SK-N-SH treated with all-trans-retinoic acid at 6 μM for 48 hours (cell line): Measurements from ENCODE around the gene SNX18.

Source experiments
- ATAC-seq: fragments of 200-7000 bp; cut with Tn5 transposase; 3 replicates; pipeline ENCODE4 v1.9.1; 2020; ENCODE audit warnings: mild to moderate bottlenecking, moderate library complexity
- ARNTL ChIP-seq: fragments of 450-650 bp; formaldehyde crosslinking; IDR thresholded peaks from 2 replicates; pipeline ENCODE4 v1.5.0; 2020; ENCODE audit warnings: low read depth, mild to moderate bottlenecking, moderate library complexity, borderline replicate concordance
- CREB5 ChIP-seq: fragments of 250-450 bp; sonication (Bioruptor Pico); IDR thresholded peaks from 2 replicates; pipeline ENCODE4 v1.5.1; 2020; ENCODE audit warnings: low read depth, mild to moderate bottlenecking, moderate library complexity
- CSDC2 ChIP-seq: fragments of 250-450 bp; sonication (Bioruptor Pico); IDR thresholded peaks from 2 replicates; pipeline ENCODE4 v1.5.0; 2020; ENCODE audit warnings: mild to moderate bottlenecking, moderate library complexity
- CSRNP3 ChIP-seq: fragments of 250-450 bp; sonication (Bioruptor Pico); IDR thresholded peaks from 2 replicates; pipeline ENCODE4 v1.5.1; 2021; ENCODE audit warnings: mild to moderate bottlenecking, moderate library complexity
- ESRRG ChIP-seq: fragments of 250-450 bp; sonication (Bioruptor Pico); IDR thresholded peaks from 2 replicates; pipeline ENCODE4 v1.6.1; 2021; ENCODE audit warnings: mild to moderate bottlenecking
- GLIS3 ChIP-seq: fragments of 250-450 bp; sonication (Bioruptor Pico); IDR thresholded peaks from 2 replicates; pipeline ENCODE4 v1.5.0; 2020; ENCODE audit warnings: mild to moderate bottlenecking, moderate library complexity
- ISL1 ChIP-seq: fragments of 250-450 bp; sonication (Bioruptor Pico); IDR thresholded peaks from 2 replicates; pipeline ENCODE4 v2.1.2; 2022; ENCODE audit warnings: mild to moderate bottlenecking, moderate library complexity
- OSR1 ChIP-seq: fragments of 250-450 bp; sonication (Bioruptor Pico); IDR thresholded peaks from 2 replicates; pipeline ENCODE4 v1.8.0; 2022; ENCODE audit warnings: moderate library complexity, mild to moderate bottlenecking, inconsistent platforms
- PATZ1 ChIP-seq: fragments of 250-450 bp; sonication (Bioruptor Pico); IDR thresholded peaks from 2 replicates; pipeline ENCODE4 v1.8.0; 2020; ENCODE audit warnings: mild to moderate bottlenecking, moderate library complexity, borderline replicate concordance
- POU6F1 ChIP-seq: fragments of 250-450 bp; sonication (Bioruptor Pico); IDR thresholded peaks from 2 replicates; pipeline ENCODE4 v1.8.0; 2021; ENCODE audit warnings: low read depth, mild to moderate bottlenecking, moderate library complexity, borderline replicate concordance
- PPARA ChIP-seq: fragments of 250-450 bp; sonication (Bioruptor Pico); IDR thresholded peaks from 2 replicates; pipeline ENCODE4 v1.5.0; 2020; ENCODE audit warnings: mild to moderate bottlenecking, borderline replicate concordance
- RARB ChIP-seq: fragments of 250-450 bp; sonication (Bioruptor Pico); IDR thresholded peaks from 2 replicates; pipeline ENCODE4 v1.8.0; 2021; ENCODE audit warnings: mild to moderate bottlenecking, moderate library complexity
- SNAI2 ChIP-seq: fragments of 250-450 bp; sonication (Bioruptor Pico); IDR thresholded peaks from 2 replicates; pipeline ENCODE4 v1.5.0; 2020; ENCODE audit warnings: mild to moderate bottlenecking, moderate library complexity
- TCF4 ChIP-seq: fragments of 250-450 bp; sonication (Bioruptor Pico); IDR thresholded peaks from 2 replicates; pipeline ENCODE4 v1.8.0; 2021; ENCODE audit warnings: mild to moderate bottlenecking, moderate library complexity, borderline replicate concordance
- TOX ChIP-seq: fragments of 250-450 bp; sonication (Bioruptor Pico); IDR thresholded peaks from 2 replicates; pipeline ENCODE4 v1.8.0; 2021; ENCODE audit warnings: mild to moderate bottlenecking, moderate library complexity, borderline replicate concordance
- TSHZ2 ChIP-seq: fragments of 250-450 bp; sonication (Bioruptor Pico); IDR thresholded peaks from 2 replicates; pipeline ENCODE4 v1.5.0; 2020; ENCODE audit warnings: mild to moderate bottlenecking, moderate library complexity
- ZFP3 ChIP-seq: fragments of 250-450 bp; sonication (Bioruptor Pico); IDR thresholded peaks from 2 replicates; pipeline ENCODE4 v1.5.0; 2020; ENCODE audit warnings: mild to moderate bottlenecking, moderate library complexity
- ZFP30 ChIP-seq: fragments of 450-650 bp; formaldehyde crosslinking; IDR thresholded peaks from 2 replicates; pipeline ENCODE4 v1.5.0; 2022; ENCODE audit warnings: mild to moderate bottlenecking, moderate library complexity
- ZNF565 ChIP-seq: fragments of 450-650 bp; formaldehyde crosslinking; conservative IDR thresholded peaks from 2 replicates; pipeline ENCODE4 v1.5.0; 2020; ENCODE audit warnings: low read depth, mild to moderate bottlenecking, moderate library complexity
- ZNF70 ChIP-seq: fragments of 450-650 bp; formaldehyde crosslinking; IDR thresholded peaks from 2 replicates; pipeline ENCODE4 v1.5.0; 2020; ENCODE audit warnings: mild to moderate bottlenecking, moderate library complexity
- ZNF8 ChIP-seq: fragments of 450-650 bp; formaldehyde crosslinking; IDR thresholded peaks from 2 replicates; pipeline ENCODE4 v1.5.0; 2020; ENCODE audit warnings: mild to moderate bottlenecking, moderate library complexity

SNX18 gene

GRCh38 chr5:54561651-54562050 lies 44.1 kb downstream of the SNX18 start (continued):
- no peak for TF ChIP-seq POU6F1
- TF ChIP-seq ZNF70 (CRISPR knock-in tag), result no peak
- TF ChIP-seq ARNTL, result no peak
- no peak for TF ChIP-seq CSDC2 (CRISPR knock-in tag)
- no peak for TF ChIP-seq ESRRG (CRISPR knock-in tag)
- TF ChIP-seq, all 23 proteins: peak for 0

GRCh38 chr5:54563083-54563761 lies 45.7 kb downstream of the SNX18 start:
- ATAC-seq, result no peak
- TF ChIP-seq PPARA (no peak), CREB5 (no peak), ESRRG (CRISPR knock-in tag) (no peak), ISL1 (CRISPR knock-in tag) (no peak), ZFP3 (CRISPR knock-in tag) (no peak), CSRNP3 (no peak), TSHZ2 (CRISPR knock-in tag) (no peak), ZNF565 (CRISPR knock-in tag) (no peak), ZNF8 (no peak), GLIS3 (no peak), OSR1 (no peak), POU6F1 (no peak), PATZ1 (CRISPR knock-in tag) (no peak), ZNF70 (CRISPR knock-in tag) (no peak), TCF4 (CRISPR knock-in tag) (no peak), RARB (CRISPR knock-in tag) (no peak), CSDC2 (CRISPR knock-in tag) (no peak)

- ATAC-seq, result no peak
- TF ChIP-seq ZFP3 (CRISPR knock-in tag) (no peak), ZFP30 (CRISPR knock-in tag) (no peak), PATZ1 (CRISPR knock-in tag) (no peak), PPARA (no peak), RARB (CRISPR knock-in tag) (no peak), TOX (no peak), OSR1 (no peak), ISL1 (CRISPR knock-in tag) (no peak), ZNF565 (CRISPR knock-in tag) (no peak), POU6F1 (no peak), SNAI2 (CRISPR knock-in tag) (no peak), CSRNP3 (no peak), ESRRG (CRISPR knock-in tag) (no peak)
- TF ChIP-seq, all 23 proteins: peak for 0
Measured at GRCh38 chr5:54567996-54568395, 50.4 kb downstream of the SNX18 start.
